GM10266 (cell line): Measurements from ENCODE around the gene NUB1.

Source experiments
- DNase-seq: peaks from one replicate; pipeline ENCODE4 v3.0.0; 2012; ENCODE audit errors: extremely low spot score
- TF ChIP-seq, protein P1 (sequence below): IDR thresholded peaks from 2 replicates; pipeline ENCODE4 v1.5.1; 2012; ENCODE audit warnings: mild to moderate bottlenecking, low read depth; ENCODE audit not compliant: control insufficient read depth, insufficient read depth; ENCODE audit errors: missing control alignments

Gene NUB1

GRCh38 chr7:151416112-151416940, 74.7 kb downstream of the NUB1 start:
- TF ChIP-seq, protein P1, sequence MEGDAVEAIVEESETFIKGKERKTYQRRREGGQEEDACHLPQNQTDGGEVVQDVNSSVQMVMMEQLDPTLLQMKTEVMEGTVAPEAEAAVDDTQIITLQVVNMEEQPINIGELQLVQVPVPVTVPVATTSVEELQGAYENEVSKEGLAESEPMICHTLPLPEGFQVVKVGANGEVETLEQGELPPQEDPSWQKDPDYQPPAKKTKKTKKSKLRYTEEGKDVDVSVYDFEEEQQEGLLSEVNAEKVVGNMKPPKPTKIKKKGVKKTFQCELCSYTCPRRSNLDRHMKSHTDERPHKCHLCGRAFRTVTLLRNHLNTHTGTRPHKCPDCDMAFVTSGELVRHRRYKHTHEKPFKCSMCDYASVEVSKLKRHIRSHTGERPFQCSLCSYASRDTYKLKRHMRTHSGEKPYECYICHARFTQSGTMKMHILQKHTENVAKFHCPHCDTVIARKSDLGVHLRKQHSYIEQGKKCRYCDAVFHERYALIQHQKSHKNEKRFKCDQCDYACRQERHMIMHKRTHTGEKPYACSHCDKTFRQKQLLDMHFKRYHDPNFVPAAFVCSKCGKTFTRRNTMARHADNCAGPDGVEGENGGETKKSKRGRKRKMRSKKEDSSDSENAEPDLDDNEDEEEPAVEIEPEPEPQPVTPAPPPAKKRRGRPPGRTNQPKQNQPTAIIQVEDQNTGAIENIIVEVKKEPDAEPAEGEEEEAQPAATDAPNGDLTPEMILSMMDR, result no peak
- DNase-seq, result no peak

DNA sequence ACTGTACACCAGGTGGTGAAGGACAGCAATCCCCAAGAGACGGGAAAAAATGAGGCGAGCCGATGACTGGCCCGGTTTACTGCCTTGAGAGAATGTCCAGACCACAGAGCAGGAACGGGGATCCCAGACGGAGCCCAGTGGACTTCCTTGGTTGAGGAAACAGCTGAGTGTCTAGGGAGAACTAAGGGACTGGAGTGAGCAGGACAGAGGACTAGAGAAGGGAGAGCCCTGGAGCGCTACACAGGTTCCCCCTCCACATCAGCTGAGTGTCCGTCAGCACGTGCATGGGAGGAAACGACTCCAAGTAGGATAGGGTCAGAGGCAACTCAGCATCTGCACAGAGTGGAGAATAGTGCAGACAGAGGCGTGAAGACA, 75.3 kb downstream of the NUB1 start:
- DNase-seq, result no peak
- TF ChIP-seq, protein P1, result no peak

- no peak for DNase-seq
- TF ChIP-seq, protein P1, result no peak
Observed at GRCh38 chr7:151420144-151420543, 78.5 kb downstream of the NUB1 start.

- TF ChIP-seq, protein P1, result no peak
- DNase-seq, result no peak
Observed at GRCh38 chr7:151422212-151422611, 80.6 kb downstream of the NUB1 start.

- TF ChIP-seq, protein P1, result no peak
- DNase-seq, result no peak
Observed at GRCh38 chr7:151423226-151423625, 81.6 kb downstream of the NUB1 start.

DNA sequence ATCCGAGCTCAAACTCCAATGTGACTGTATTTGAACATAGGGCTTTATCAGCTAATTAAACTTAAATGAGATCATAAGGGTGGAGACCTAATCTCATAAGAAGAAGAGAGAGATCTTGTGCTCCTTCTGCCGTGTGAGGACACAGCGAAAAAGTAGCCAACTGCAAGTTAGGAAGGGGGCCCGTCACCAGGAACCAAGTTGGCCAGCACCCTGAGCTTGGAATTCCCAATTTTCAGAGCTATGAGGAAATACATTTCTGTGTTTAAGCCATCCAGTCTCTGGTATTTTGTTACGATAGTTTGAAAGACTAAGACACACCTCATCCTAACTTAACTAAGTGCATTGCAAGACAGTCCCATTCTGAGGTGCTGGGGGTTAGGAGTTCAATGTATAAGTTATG, 82.3 kb downstream of the NUB1 start:
- DNase-seq, result no peak
- TF ChIP-seq, protein P1, result no peak

DNA sequence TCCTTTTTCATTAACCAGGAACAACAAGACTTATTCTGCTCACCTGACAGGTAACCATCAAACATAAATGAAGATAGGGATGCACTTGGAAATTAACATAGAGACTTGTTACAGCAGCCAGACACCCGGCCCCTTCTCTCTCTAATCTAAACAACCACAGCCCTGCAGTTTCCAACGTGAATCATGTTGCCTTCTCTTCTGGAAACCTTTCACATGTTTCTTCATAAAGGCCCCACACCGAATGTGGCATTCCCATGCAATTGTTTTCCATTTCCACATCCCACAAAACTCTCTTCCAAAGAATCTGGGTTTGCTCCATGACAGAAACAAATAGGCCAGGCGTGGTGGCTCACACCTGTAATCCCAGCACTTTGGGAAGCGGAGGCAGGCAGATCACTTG, 83.2 kb downstream of the NUB1 start:
- TF ChIP-seq, protein P1, result no peak
- no peak for DNase-seq
